GM18507 (cell line): ENCODE measurements around the gene NRXN3.

Source experiments
- DNase-seq: peaks from one replicate; pipeline ENCODE4 v3.0.0; 2011; ENCODE audit warnings: low read depth; ENCODE audit not compliant: insufficient read length; ENCODE audit errors: extremely low spot score
- FAIRE-seq: peaks from 2 replicates; lab custom pipeline; 2011; peaks lifted over from hg19 to GRCh38; lab: Jason Lieb, UNC

NRXN3 gene

DNA sequence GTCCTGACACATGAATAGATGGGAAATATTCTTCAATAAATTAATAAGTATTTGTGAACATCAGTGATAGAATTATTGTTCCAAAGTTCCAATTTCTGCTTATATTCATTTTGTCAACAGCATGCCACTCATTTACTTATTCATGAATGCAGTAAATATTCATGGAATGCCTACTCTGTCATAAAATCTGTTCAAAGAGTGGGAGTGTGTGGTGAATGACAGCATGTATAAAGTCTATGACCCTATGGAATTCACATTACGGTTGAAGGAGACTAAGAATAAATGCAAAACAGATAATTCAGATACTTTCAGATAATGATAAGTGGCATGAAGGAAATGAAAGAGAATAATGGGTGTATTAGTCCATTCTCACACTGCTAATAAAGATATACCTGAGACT is 494.7 kb downstream of the NRXN3 start:
- no peak for DNase-seq
- no peak for FAIRE-seq

DNA sequence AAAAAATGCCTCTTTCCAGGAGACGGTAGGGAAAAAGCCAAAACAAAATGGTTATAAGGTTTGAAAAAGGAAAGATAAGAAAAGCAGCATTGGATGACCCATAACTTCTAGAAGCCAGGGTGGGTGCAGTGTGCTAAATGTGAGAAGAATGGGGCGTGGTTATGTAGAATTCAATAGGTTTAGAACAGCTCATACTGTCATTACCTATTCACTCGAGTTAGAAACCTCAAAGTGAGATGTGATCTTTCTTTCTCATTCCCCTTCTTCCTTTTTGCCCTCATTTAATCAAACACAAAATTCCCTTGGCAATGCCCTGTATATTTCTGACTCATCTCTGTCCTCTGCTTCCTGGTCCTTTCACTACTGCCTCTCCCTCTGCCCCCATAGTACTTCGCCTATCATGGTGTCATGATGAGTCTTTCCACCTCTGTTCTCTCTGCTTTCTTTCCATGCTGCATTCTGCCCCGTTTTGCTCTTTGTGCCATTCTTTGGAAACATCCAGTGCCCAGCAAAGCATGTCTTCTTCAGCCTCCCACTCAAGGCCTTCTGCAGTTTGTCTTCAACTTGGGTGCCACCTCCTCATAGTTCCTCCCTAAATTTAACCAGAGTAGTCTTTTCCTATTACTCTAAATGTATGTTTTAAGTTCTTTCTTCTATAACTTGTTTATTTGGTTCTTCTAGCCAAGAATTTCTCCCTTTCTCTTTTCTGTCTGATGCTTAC is 496.3 kb downstream of the NRXN3 start:
- FAIRE-seq (no peak), DNase-seq (no peak)

DNA sequence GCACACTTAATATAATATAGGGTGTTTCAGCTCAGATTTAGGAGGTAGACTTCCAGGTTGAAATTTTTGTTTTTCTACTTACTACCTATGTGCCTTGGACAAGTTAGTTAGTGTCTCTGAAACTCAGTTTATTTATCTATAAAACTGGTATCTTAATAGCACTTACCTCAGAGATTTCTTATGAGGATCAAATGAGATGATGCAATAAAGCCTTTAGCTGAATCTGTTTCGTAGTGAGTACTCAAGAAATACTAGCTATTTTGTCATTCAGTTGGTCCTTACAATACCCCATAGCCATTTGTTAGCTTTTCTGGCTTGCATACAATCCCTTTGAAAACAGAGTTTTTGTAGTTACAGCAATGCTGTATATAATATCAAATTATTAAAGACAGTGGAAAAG is 497.0 kb downstream of the NRXN3 start:
- FAIRE-seq (no peak), DNase-seq (no peak)

DNA sequence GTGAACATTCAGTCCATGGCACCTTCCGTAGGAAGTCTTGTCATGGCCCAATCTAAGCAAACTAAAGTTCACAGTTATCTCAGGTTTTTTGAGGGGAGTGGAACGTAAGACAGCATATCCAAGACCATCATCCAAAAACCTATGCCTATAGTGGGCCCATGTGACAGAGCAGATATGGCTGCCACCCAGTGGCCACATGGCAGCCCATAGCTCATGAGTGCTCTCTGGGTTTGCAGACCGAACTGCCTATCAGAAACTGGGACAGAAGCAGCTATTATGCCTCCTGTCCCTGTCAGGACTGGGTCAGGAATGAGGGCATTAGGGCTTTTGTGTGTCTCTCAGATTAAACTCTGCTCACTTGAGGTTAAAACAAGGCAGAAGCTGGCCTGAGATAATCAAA is 503.7 kb downstream of the NRXN3 start:
- FAIRE-seq (no peak), DNase-seq (no peak)

DNA sequence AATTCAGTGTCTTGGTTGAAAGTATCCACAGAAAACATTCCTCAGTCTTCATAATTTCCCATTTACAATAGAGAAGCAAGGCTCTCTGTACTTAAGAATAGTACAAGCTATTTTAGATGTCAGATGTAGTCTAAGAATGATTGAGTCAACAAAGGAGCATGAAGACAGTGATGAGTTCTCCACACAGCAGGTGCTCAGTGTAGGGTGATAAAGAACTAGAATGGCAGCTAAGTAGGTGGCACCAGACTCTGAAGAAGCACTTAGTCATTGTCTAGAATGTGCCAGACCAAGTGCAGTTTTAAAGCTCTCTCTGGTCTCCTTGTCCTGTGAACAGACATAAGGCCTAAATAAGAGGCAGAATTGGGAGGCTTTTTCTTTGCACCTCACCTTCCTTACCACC is 504.6 kb downstream of the NRXN3 start:
- no peak for FAIRE-seq
- no peak for DNase-seq

DNA sequence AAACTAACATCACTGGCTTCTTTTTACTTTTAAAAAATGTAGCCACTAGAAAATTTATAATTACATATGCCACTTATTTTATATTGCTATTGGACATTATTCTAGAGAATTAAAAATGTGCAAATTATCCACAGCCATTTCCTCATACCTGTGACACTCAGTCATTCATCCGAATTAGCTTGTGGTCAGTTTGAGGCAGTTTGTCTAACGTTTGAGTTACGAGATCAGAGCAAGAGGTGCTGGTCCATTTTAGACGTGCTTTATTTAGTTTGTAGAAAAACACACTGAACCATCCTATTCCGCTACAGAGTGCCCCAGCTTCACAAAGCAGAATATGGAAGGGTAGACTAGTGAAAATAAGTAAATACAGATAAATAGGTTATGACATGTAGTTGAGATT is 513.0 kb downstream of the NRXN3 start:
- DNase-seq: no peak
- FAIRE-seq: no peak

DNA sequence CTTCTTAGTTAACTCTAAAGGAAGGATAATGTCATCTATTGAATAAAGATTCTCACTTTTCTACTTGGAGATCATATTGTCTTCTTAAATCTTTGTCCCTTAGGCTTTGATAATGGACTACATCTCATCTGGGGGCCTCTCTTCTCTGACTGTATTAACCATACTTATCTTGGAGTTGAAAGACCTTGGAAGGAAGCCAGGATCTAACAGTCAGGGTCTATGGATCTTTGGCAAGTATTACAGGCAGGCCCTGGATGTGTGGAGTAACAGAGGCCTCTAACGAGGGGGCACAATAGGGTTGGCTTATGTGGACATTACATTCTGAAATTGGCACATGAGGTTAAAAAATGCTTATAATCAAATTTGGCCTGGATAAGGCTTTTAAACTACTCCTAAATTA is 513.8 kb downstream of the NRXN3 start:
- DNase-seq: no peak
- no peak for FAIRE-seq

DNA sequence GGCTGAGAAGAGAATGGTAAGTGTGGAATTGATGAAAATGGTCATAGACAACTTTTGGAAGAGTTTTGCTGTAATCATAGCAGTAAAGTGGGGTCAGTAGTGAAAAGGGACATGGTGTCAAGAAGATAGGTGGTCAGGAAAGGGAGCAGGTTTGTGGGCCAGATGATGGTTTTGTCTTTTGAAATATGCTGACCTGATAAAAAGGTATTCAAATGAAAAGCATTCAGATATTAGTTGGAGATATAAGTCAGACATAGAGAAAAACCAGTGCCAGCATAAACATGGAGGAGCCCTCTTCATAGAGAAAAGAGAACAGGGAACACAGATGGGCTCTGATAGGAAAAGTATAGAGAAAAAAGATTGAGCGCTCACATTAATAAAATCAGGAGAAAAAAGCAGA is 518.3 kb downstream of the NRXN3 start:
- DNase-seq (no peak), FAIRE-seq (no peak)

DNA sequence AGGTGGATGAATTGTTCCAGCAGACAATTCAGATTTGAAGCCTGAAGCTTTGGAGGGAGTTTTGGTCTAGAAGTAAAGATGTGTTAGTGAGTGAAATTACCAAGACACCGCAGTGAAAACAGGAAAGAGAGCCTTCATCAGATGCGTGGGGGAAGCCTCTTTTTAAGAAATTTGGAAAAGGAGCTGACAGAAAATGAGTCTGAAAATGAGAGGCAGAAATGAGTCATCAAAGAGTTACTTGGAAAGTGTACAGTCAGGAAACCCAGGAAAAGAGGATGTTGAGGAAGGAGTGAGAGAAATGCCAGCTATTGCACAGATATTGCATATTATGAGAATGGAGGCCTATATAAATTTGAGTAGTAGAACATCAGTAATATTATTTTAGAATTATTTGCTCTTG is 520.7 kb downstream of the NRXN3 start:
- FAIRE-seq (no peak), DNase-seq (no peak)

DNA sequence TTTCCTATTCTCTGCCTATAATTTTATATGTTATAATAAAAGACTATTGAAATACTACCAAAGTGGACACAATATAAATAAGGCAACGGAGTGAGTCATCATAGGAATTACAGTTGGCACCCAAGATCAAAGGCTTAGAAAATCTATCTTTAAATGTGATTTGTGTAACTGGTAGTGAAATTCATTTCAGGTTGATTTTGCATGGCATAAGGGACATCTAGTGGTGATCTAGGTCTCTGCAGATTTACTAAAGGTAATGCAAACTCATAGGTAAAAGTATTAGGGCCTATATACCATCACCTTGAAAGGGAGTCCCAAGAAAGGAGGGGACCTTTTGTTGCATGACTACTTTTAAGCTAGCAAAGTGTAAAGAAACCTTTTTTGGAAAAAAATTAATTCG is 527.2 kb downstream of the NRXN3 start:
- FAIRE-seq: peak; percentile 12

DNA sequence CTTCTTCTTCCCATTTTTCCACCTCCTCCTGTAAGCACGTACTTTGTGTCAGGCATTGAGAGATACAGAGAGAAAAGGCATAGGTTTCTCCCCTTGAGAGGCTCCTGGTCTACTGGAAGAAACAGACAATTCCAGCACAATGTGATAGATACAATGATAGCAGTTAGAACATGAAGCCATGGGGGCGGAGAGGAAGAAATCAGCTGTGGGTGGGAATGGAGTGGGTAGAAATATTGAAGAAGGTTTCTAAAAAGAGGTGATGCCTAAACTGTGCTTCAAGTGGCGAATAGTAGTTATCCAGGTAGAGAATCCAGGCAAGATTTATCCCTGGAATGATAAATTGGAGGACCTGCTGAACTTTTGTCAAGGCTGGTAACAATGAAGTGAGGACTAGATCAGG is 528.8 kb downstream of the NRXN3 start:
- DNase-seq (no peak), FAIRE-seq (no peak)

More for the DNA sequence above, 527.2 kb downstream of the NRXN3 start:
- no peak for DNase-seq

DNA sequence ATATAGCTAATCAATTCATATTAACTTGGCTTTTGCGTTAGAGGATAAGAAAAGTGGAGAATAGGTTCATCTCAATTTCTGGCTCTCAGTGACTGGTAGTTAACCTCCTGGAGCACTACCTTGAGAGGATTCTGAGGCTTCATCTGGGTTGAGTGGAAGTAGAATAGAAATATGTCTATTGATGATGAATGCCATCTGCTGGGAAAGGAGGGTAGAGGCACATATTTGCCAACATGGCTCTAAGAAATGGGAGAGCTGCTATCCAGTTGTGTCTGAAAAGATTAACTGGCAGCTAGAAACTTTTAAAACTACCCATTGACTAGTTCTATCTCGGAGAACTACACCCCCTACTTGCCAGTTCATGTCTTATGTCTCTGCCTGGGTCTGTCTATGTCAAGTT is 530.1 kb downstream of the NRXN3 start:
- no peak for FAIRE-seq
- no peak for DNase-seq

DNA sequence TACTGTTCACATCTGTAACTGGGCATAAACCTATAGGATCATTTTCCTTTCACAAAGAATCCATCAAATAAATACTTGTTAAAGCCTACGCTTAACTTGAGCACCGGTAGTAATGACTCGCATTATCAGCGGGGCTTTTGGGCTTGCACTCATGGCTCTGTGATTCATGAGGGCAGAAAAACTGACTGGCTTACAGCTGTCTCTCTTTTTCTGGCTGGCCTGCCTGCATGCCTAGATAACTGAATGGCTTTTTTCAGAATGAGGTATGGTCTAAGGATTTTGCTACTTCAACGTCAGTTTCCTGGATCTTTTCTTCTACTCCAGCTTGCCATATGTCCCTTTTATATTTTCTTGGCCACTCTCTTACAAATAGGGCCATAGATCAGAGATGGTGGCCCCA is 531.1 kb downstream of the NRXN3 start:
- DNase-seq (no peak), FAIRE-seq (no peak)

DNA sequence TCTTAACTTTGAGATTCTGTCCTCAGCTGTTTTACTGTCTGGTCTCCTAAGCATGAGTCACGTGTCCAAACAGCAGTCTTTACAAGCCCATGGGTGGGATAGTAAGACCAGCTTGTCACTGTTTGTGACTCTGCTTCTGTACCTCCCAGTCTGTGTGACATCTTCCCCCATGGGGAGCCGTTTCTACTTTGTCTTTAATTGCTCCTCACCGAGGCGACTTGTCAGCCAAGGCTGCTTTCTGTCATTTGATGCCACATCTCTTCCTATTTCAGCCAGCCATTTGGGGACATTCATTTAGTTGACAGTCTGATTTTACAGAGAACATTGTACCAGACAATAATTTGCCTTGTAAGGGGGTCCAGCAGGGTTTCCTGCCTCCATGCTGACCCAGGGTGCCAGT is 534.8 kb downstream of the NRXN3 start:
- no peak for FAIRE-seq

DNA sequence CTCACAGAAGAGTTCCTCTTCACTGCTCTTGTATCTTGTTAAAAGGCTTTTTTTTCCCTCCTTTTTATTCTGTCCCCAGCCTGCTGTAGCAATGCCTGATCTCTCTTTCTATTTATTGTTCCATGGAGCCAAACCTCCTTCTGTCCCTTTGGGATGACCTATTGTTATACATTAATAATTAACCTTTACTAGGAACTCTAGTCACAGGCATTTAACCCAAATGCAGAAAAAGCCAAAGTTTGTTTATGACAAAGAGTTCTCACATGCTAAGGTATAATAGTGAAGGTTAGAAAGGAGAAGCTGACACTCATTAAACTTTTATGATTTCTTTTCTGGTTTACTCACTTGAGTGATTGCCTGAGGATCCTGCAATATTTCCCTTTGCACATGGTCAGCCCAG is 535.8 kb downstream of the NRXN3 start:
- DNase-seq: no peak

More for the DNA sequence above, 534.8 kb downstream of the NRXN3 start:
- no peak for DNase-seq

DNA sequence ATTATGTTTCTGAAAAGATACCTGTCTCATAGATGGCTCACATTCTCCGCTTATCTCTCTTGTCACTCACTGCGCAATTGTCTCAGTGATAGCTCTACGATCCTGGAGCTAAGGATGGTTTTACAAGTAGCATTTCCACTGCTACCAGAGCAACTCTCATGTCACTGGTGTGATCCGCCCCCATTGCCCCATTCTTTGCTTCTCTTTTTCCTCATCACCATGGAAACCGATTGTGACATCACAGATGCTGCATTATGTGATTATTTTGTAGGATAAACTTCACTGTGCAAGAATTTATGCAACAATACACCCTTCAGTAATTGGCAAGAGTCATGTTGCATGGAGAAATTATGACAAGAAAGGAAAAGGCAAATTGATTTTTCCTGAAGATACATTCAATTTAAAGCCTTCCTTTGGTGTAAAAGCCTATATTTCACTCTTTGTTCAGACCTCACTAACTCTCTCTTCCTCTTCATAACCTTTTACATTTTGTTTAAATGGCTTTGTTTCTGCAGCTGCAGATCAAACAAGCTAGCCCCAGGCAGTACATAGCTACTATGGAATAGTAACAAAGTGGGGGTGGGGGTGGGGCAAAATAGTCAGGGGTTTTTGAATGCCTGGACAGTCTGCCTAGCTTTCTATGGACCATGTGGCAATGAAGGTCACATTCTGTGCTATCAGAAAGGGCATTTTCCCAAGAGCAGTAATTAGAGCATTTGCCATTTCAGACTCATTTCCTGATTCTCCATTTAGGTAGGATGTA is 539.8 kb downstream of the NRXN3 start:
- DNase-seq (no peak), FAIRE-seq (no peak)

More for the DNA sequence above, 535.8 kb downstream of the NRXN3 start:
- FAIRE-seq: no peak

DNA sequence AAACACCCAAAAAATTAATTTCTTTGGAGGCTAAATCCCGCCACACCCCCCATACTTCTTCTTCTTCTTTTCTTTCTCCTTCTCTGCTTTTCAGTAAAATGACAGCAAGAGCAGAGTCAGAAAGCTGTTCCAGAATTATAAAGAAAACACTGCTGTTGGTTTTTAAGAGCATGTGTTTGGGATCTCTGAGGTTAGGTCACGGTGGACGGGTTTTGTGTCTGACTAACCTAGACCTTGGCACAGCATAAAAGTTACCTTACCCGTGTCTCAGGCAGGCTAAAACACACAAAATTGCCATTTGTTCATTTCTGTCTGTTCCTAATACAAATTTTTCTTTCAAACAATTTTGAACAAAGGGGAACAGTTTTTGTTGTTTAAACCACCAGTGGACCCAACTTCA is 540.8 kb downstream of the NRXN3 start:
- FAIRE-seq (no peak), DNase-seq (no peak)

DNA sequence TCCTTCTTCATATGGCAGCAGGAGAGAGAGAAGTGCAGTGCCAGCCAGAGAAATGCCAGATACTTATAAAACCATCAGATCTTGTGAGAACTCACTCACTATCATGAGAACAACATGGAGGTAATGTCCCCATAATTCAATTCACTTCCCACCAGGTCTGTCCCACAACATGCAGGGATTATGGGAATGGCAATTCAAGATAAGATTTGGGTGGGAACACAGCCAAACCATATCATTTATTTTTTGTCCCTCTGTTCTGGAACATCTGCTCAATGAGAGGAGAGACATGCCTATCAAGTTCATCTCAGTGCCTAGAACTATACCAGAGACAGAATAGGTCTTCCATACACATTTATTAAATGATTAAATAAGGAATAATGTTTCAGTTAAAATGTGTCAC is 543.5 kb downstream of the NRXN3 start:
- no peak for DNase-seq

DNA sequence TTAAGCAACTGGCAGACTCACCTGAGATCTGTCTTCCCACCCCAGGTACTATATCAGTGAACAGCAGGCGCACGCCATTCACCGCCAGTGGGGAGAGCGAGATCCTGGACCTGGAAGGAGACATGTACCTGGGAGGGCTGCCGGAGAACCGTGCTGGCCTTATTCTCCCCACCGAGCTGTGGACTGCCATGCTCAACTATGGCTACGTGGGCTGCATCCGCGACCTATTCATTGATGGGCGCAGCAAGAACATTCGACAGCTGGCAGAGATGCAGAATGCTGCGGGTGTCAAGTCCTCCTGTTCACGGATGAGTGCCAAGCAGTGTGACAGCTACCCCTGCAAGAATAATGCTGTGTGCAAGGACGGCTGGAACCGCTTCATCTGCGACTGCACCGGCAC is 544.5 kb downstream of the NRXN3 start:
- no peak for FAIRE-seq

More for the DNA sequence above, 543.5 kb downstream of the NRXN3 start:
- FAIRE-seq: no peak

DNA sequence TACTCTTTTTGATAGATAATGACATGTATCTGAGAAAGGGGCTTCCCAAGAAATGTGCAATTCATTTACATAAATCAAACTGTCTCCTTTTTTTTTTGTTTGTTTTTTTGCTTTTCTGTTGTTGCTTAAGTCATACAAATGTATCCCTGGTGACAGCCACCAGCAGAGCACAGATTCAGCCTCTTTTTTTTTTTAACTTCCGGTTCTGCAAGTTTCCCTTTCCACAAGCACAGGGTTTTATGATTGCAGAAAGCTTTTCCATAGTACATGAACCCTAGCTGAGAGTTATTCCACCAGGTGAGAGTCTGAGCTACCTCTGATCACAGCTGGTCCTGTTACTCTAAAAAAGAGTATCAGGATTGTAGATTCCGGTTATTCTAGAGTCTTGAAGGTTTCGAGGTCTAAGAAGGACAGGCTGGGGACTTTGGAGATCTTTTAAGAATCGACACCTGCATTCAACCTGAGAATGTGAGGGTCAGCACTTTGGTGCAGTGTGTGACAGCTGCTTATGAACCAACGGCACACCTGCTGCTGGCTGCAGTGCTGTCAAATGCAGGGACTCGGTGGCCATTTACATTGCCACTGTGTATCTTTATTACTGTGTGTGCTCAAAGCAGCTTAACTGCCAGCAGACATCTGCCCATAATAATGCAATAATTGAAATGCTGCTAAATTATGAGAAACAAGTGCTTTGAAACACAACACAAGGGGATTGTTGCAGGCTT is 551.7 kb downstream of the NRXN3 start:
- FAIRE-seq: no peak
- DNase-seq: no peak

More for the DNA sequence above, 544.5 kb downstream of the NRXN3 start:
- DNase-seq: no peak
